Measurements from ENCODE around the gene DOCK4.

DNA sequence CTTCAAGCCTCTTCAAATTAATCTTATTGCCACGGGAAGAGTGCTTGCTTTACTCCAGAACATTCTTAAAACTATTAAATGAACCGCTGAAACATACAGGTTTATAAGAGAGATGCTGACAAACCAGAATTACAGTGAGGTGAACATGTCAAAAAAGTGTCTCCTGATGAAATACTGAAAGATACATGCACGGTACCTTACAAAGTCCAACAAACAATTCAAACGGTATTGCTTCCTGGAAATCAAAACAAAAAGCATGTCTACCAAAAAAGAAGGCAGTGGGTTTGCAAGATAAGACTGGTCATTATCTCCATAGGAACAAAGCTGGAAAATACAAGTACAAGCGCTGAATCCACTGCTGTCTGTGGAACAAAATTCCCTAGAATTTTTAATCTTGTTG is 174.5 kb downstream of the DOCK4 start:
- no peak for TF ChIP-seq CTCF (IDR thresholded peaks at IDR 0.05)
- no peak for TF ChIP-seq POLR2A (IDR thresholded peaks at IDR 0.05)
